MM.1S (cell line): ENCODE data around the gene UTS2R.

ENCODE experiments used
- DNase-seq: peaks from one replicate; pipeline ENCODE4 v3.0.0-alpha.2; 2015
- H2AFZ ChIP-seq: fragments of 300-600 bp; sonication (generic); 2 replicates; pipeline ENCODE4 v1.6.0; 2016; ENCODE audit warnings: antibody characterized with exemption, low read length
- H3F3A ChIP-seq: fragments of 300-600 bp; sonication (generic); 2 replicates; pipeline ENCODE4 v1.6.1; 2016; ENCODE audit warnings: mild to moderate bottlenecking, antibody characterized with exemption, low read length, moderate library complexity, mixed read lengths; ENCODE audit not compliant: insufficient read depth
- H3K27ac ChIP-seq: fragments of 300-600 bp; sonication (generic); 2 replicates; pipeline ENCODE4 v1.5.1; 2016; ENCODE audit warnings: mild to moderate bottlenecking, low read length
- H3K27me3 ChIP-seq: fragments of 300-600 bp; sonication (generic); replicated peaks from 2 replicates; pipeline ENCODE4 v1.6.0; 2016; ENCODE audit warnings: low read length; ENCODE audit not compliant: insufficient read depth
- H3K36me3 ChIP-seq: fragments of 300-600 bp; sonication (generic); replicated peaks from 2 replicates; pipeline ENCODE4 v1.6.1; 2016; ENCODE audit warnings: mild to moderate bottlenecking, low read length, mixed read lengths; ENCODE audit not compliant: insufficient read depth
- H3K4me1 ChIP-seq: fragments of 300-600 bp; sonication (generic); 2 replicates; pipeline ENCODE4 v1.6.1; 2016; ENCODE audit warnings: low read length, mixed read lengths
- H3K4me2 ChIP-seq: fragments of 300-600 bp; sonication (generic); 2 replicates; pipeline ENCODE4 v1.6.0; 2016; ENCODE audit warnings: low read depth, low read length
- H3K4me3 ChIP-seq: fragments of 300-600 bp; sonication (generic); 2 replicates; pipeline ENCODE4 v1.5.1; 2016; ENCODE audit warnings: low read length, mixed read lengths
- H3K79me2 ChIP-seq: fragments of 300-600 bp; sonication (generic); 2 replicates; pipeline ENCODE4 v1.6.1; 2016; ENCODE audit warnings: mixed run types, low read length, mixed read lengths
- H3K9ac ChIP-seq: fragments of 300-600 bp; sonication (generic); 2 replicates; pipeline ENCODE4 v1.6.1; 2016; ENCODE audit warnings: low read length, mixed read lengths
- H3K9me2 ChIP-seq: fragments of 300-600 bp; sonication (generic); replicated peaks from 2 replicates; pipeline ENCODE4 v1.6.1; 2016; ENCODE audit warnings: mild to moderate bottlenecking, low read length, mixed read lengths; ENCODE audit not compliant: insufficient read depth
- H3K9me3 ChIP-seq: fragments of 300-600 bp; sonication (generic); replicated peaks from 2 replicates; pipeline ENCODE4 v1.6.1; 2016; ENCODE audit warnings: mild to moderate bottlenecking, low read length, mixed read lengths; ENCODE audit not compliant: insufficient read depth
- H4K20me1 ChIP-seq: fragments of 300-600 bp; sonication (generic); 2 replicates; pipeline ENCODE4 v1.6.1; 2016; ENCODE audit warnings: mild to moderate bottlenecking, low read length, moderate library complexity, mixed read lengths; ENCODE audit not compliant: insufficient read depth
- EZH2 ChIP-seq: fragments of 300-600 bp; sonication (generic); optimal IDR thresholded peaks from 2 replicates; pipeline ENCODE3; 2017; ENCODE audit warnings: low read depth, mild to moderate bottlenecking, antibody characterized with exemption, low read length, mixed read lengths
- EZH2phosphoT487 ChIP-seq: fragments of 300-600 bp; sonication (generic); IDR thresholded peaks from 2 replicates; pipeline ENCODE4 v1.6.1; 2018; ENCODE audit warnings: antibody characterized with exemption, low read length
- TF ChIP-seq, protein P1 (sequence below): fragments of 300-600 bp; sonication (generic); IDR thresholded peaks from 2 replicates; pipeline ENCODE4 v1.5.1; 2016; ENCODE audit warnings: antibody characterized with exemption, low read length, mixed read lengths

The UTS2R gene

DNA sequence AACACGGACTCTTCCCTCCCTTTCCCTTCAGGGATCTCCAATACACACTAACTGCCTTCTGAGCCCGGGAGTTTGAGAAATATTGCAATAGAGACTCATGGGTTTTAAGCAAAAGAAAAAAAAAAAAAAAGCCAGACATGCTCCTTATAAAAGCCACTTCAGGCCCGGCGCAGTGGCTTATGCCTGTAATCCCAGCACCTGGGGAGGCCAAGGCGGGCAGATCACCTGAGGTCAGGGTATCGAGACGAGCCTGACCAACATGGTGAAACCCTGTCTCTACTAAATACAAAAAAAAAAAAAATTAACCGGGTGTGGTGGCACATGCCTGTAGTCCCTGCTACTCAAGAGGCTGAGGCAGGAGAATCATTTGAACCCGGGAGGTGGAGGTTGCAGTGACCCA is 44.2 kb downstream of the UTS2R start:
- H4K20me1 ChIP-seq: no peaks in the 10 kb centered on the region; the same call in 1 of the 2 replicates
- H3K4me2 ChIP-seq: no peak overlapping the region
- no peaks in the 10 kb centered on the region for H3K36me3 ChIP-seq
- peaks cover 13% of the 10 kb centered on the region for H3F3A ChIP-seq
- H3K79me2 ChIP-seq: peaks cover 61% of the 10 kb centered on the region
- no peak for DNase-seq
- no peaks in the 10 kb centered on the region for H3K9me3 ChIP-seq
- no peaks in the 10 kb centered on the region; the same call in 1 of the 2 replicates for H3K4me1 ChIP-seq
- no peak overlapping the region for H3K4me3 ChIP-seq
- H3K9me2 ChIP-seq: no peaks in the 10 kb centered on the region
- TF ChIP-seq EZH2phosphoT487 (no peak), EZH2 (no peak)
- TF ChIP-seq, protein P1, sequence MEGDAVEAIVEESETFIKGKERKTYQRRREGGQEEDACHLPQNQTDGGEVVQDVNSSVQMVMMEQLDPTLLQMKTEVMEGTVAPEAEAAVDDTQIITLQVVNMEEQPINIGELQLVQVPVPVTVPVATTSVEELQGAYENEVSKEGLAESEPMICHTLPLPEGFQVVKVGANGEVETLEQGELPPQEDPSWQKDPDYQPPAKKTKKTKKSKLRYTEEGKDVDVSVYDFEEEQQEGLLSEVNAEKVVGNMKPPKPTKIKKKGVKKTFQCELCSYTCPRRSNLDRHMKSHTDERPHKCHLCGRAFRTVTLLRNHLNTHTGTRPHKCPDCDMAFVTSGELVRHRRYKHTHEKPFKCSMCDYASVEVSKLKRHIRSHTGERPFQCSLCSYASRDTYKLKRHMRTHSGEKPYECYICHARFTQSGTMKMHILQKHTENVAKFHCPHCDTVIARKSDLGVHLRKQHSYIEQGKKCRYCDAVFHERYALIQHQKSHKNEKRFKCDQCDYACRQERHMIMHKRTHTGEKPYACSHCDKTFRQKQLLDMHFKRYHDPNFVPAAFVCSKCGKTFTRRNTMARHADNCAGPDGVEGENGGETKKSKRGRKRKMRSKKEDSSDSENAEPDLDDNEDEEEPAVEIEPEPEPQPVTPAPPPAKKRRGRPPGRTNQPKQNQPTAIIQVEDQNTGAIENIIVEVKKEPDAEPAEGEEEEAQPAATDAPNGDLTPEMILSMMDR: no peak
- no peak overlapping the region for H3K27ac ChIP-seq
- H3K27me3 ChIP-seq: no peaks in the 10 kb centered on the region
- no peak overlapping the region for H2AFZ ChIP-seq
- no peak overlapping the region for H3K9ac ChIP-seq

DNA sequence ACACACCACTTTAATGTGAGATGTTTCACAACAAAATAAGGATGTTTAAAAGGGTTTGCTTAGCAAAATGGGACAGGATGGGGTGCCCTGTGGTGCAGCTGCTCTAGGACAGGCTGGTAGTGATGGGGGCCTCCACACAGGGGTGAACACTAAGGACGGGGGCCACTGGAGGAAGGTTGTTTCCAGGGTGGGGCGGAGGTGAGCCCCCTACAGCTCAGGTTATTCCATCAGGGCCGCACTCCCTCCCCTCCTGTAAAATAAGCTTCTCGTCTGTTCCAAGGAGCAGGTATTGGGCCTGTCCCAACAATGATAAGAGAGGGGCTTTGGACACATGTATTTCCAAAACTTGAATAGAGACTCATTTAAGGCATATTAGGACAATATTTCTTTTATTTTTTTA is 44.7 kb downstream of the UTS2R start:
- H3F3A ChIP-seq: peaks cover 13% of the 10 kb centered on the region
- peaks cover 64% of the 10 kb centered on the region for H3K79me2 ChIP-seq
- no peaks in the 10 kb centered on the region for H3K9me2 ChIP-seq
- no peaks in the 10 kb centered on the region; the same call in 1 of the 2 replicates for H4K20me1 ChIP-seq
- no peaks in the 10 kb centered on the region for H3K27me3 ChIP-seq
- no peak overlapping the region for H2AFZ ChIP-seq
- no peak overlapping the region for H3K9ac ChIP-seq
- no peaks in the 10 kb centered on the region for H3K36me3 ChIP-seq
- TF ChIP-seq EZH2phosphoT487 (no peak), EZH2 (no peak)
- TF ChIP-seq, protein P1: no peak
- no peak overlapping the region for H3K4me2 ChIP-seq
- no peaks in the 10 kb centered on the region for H3K9me3 ChIP-seq
- H3K27ac ChIP-seq: no peak overlapping the region
- H3K4me3 ChIP-seq: no peak overlapping the region
- no peak for DNase-seq
- H3K4me1 ChIP-seq: no peaks in the 10 kb centered on the region; the same call in 1 of the 2 replicates

DNA sequence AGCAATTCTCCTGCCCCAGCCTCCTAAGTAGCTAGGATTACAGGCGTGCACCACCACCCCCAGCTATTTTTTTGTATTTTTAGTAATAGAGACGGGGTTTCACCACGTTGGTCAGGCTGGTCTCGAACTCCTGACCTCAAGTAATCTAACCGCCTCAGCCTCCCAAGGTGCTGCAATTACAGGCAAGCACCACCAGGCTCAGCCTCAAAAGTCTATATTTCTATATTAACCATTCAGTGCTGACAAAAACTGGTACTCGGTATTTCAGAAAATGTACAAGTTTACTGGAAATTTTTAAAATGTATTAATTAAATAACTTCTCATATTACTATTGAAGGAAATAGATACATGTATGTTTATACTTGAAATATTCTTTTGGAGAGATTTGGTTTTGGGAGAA is 45.2 kb downstream of the UTS2R start:
- H3K4me1 ChIP-seq: no peaks in the 10 kb centered on the region; the same call in 1 of the 2 replicates
- no peak overlapping the region for H3K4me3 ChIP-seq

More for the DNA sequence above, 45.2 kb downstream of the UTS2R start:
- Histone ChIP-seq H3K27me3 (no peaks in the 10 kb centered on the region), H3F3A (peaks cover 13% of the 10 kb centered on the region), H3K27ac (no peak overlapping the region), H3K4me2 (no peak overlapping the region), H2AFZ (no peak overlapping the region), H3K9me3 (no peaks in the 10 kb centered on the region), H3K79me2 (peaks cover 60% of the 10 kb centered on the region), H3K9me2 (no peaks in the 10 kb centered on the region), H3K9ac (no peak overlapping the region), H3K36me3 (no peaks in the 10 kb centered on the region), H4K20me1 (no peaks in the 10 kb centered on the region; the same call in 1 of the 2 replicates)
- no peak for TF ChIP-seq EZH2
- TF ChIP-seq, protein P1: peak; percentile 12
- TF ChIP-seq EZH2phosphoT487: no peak
- no peak for DNase-seq
